ENCODE data around the gene DMBT1. TPM values are rescaled to one million over a fixed set of nuclear protein-coding genes. Genes with fewer than 3 reads are reported as not detected.

The DMBT1 gene
- total RNA-seq = 1 to 10 TPM in 1 of 4 donors, under 1 TPM in 2, not detected in 1; under 0.01 to 5.1 (median 0.27) TPM

- Histone ChIP-seq H3K27ac (no peak within 1 kb of the TSS), H3K9me3 (no peaks in the 10 kb centered on the region), H3K27me3 (peaks cover 0 to 87% (median 0%) of the 10 kb centered on the region in 4 donors), H3K4me3 (no peak within 1 kb of the TSS), H3K36me3 (no peaks in the 10 kb centered on the region), H3K4me1 (no peaks in the 10 kb centered on the region)
- no peak for DNase-seq
- intact Hi-C loops (cut with DNase I) = loop anchor here (10.0 kb wide), 1 partner anchor 116 kb away; no protein-coding TSS in a partner anchor
- no peak for TF ChIP-seq POLR2A (IDR thresholded peaks at IDR 0.05)
- TF ChIP-seq CTCF (IDR thresholded peaks at IDR 0.05) = no peak
- 9 to 11% methylated on average over 3 to 4 of the region's 4 CpGs for WGBS, 2 donors
Measured at GRCh38 chr10:122560279-122560804, at the start of gene DMBT1. Gene DMBT1 (plus strand): TSS chr10:122560754. CDS start chr10:122560771, 17 bp downstream.

GRCh38 chr10:122513053-122513452 is 47.5 kb upstream of the DMBT1 start:
- 79 to 97% methylated on average over 4 of the region's 4 CpGs for WGBS, 2 donors
- TF ChIP-seq CTCF (IDR thresholded peaks at IDR 0.05) (no peak), POLR2A (IDR thresholded peaks at IDR 0.05) (no peak)
- Histone ChIP-seq H3K4me1 (peaks cover 0 to 30% (median 0%) of the 10 kb centered on the region in 3 donors), H3K9me3 (no peaks in the 10 kb centered on the region), H3K27ac (no peak overlapping the region), H3K4me3 (no peak overlapping the region), H3K36me3 (peaks cover 0 to 48% (median 9%) of the 10 kb centered on the region in 3 donors), H3K27me3 (no peaks in the 10 kb centered on the region)
- no peak for DNase-seq
- intact Hi-C loops (cut with DNase I) = no loop called here

DNA sequence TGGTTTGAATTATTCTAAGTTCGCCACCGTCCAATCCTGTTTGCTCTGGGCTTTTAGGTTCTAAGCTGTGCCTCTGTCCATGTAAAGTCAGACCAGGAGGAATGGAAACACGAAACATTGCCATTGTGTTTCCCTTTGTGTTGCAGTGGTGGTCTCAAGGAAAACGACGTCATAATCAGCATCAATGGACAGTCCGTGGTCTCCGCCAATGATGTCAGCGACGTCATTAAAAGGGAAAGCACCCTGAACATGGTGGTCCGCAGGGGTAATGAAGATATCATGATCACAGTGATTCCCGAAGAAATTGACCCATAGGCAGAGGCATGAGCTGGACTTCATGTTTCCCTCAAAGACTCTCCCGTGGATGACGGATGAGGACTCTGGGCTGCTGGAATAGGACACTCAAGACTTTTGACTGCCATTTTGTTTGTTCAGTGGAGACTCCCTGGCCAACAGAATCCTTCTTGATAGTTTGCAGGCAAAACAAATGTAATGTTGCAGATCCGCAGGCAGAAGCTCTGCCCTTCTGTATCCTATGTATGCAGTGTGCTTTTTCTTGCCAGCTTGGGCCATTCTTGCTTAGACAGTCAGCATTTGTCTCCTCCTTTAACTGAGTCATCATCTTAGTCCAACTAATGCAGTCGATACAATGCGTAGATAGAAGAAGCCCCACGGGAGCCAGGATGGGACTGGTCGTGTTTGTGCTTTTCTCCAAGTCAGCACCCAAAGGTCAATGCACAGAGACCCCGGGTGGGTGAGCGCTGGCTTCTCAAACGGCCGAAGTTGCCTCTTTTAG is 46.3 kb upstream of the DMBT1 start:
- H3K4me3 ChIP-seq = no peak overlapping the region
- TF ChIP-seq POLR2A (IDR thresholded peaks at IDR 0.05) (no peak), CTCF (IDR thresholded peaks at IDR 0.05) (no peak)
- H3K27ac ChIP-seq = peak overlapping the region in 2 of 4 donors; percentile 34 to 60
- peaks cover 0 to 30% (median 0%) of the 10 kb centered on the region in 3 donors for H3K4me1 ChIP-seq
- H3K36me3 ChIP-seq = peaks cover 0 to 36% (median 9%) of the 10 kb centered on the region in 3 donors
- no peaks in the 10 kb centered on the region for H3K9me3 ChIP-seq
- DNase-seq = no peak
- intact Hi-C loops (cut with DNase I) = no loop called here
- no peaks in the 10 kb centered on the region for H3K27me3 ChIP-seq
- WGBS, 2 donors = 83 to 94% methylated on average over 14 to 20 of the region's 22 CpGs

GRCh38 chr10:122515022-122515424 is 45.5 kb upstream of the DMBT1 start:
- intact Hi-C loops (cut with DNase I) = no loop called here
- H3K4me3 ChIP-seq = no peak overlapping the region
- no peaks in the 10 kb centered on the region for H3K27me3 ChIP-seq
- peaks cover 0 to 28% (median 8%) of the 10 kb centered on the region in 3 donors for H3K36me3 ChIP-seq
- H3K4me1 ChIP-seq = peaks cover 0 to 29% (median 0%) of the 10 kb centered on the region in 3 donors
- 65 to 90% methylated on average over 2 to 4 of the region's 5 CpGs for WGBS, 2 donors
- H3K9me3 ChIP-seq = no peaks in the 10 kb centered on the region
- DNase-seq = no peak
- TF ChIP-seq POLR2A (IDR thresholded peaks at IDR 0.05) (no peak), CTCF (IDR thresholded peaks at IDR 0.05) (no peak)
- H3K27ac ChIP-seq = peak overlapping the region in 2 of 4 donors; percentile 45 to 51
